Transverse colon (tissue), 4 donors: Measurements from ENCODE around the gene PTMS.

Source experiments
- EP300 ChIP-seq: sonication (generic); formaldehyde crosslinking; IDR thresholded peaks from one replicate; pipeline ENCODE4 v1.6.1; 2017; ENCODE audit warnings: antibody characterized with exemption, low read depth
- POLR2A ChIP-seq: fragments of 450-650 bp; IDR thresholded peaks from one replicate; pipeline ENCODE4 v1.6.1; 2016; ENCODE audit warnings: antibody characterized with exemption, mild to moderate bottlenecking, moderate library complexity
- POLR2AphosphoS5 ChIP-seq, 3 donors: sonication (generic); formaldehyde crosslinking; IDR thresholded peaks; one replicate each; pipeline ENCODE4 v1.6.1; 2016; ENCODE audit warnings: antibody characterized with exemption in 3 of 3
- TF ChIP-seq, protein P1 (sequence below), 5 experiments: fragments of 200-600 bp in 3 of 5; fragments of 450-650 bp in 2 of 5; sonication (generic) in 3 of 5; IDR thresholded peaks; 1 replicate in 2 of 5; 2 replicates in 3 of 5; pipeline ENCODE4 v1.5.1; 2016 to 2017; ENCODE audit warnings: antibody characterized with exemption in 5 of 5, inconsistent platforms in 3 of 5, mild to moderate bottlenecking in 2 of 5, moderate library complexity in 1 of 5

DNA sequence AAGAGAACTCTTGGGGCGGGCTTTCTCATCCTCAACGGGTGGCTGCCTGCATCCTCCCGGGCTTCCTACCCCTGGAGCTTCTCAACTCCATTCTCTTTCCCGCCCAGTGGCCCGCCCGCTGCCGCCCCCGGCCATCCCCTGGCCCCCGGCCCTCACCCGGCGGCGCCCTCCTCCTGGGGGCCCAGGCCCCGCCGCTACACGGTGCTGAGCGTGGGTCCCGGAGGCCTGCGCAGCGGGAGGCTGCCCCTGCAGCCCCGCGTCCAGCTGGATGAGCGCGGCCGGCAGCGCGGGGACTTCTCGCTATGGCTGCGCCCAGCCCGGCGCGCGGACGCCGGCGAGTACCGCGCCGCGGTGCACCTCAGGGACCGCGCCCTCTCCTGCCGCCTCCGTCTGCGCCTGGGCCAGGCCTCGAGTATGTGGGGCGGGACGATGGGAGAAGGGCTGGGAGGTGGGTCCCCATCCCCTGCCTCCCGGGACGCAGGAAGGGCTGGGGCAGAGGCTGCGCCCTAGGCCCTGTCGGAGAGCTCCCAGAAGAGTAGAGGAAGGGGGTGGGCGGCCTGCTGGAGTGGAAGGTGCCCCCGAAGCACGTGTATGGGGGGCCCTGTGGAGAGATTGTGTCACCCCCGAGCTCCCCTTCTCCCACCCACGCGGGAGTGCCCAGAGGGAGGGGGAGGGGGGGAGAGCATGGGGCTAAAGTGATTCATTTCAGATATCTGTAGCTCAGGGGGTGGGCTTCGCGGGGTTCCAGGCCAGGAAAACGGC is 7.6 kb downstream of the PTMS start:
- TF ChIP-seq POLR2A (no peak), POLR2AphosphoS5 (IDR thresholded peaks at IDR 0.05) (no peak), EP300 (no peak)
- TF ChIP-seq, protein P1, sequence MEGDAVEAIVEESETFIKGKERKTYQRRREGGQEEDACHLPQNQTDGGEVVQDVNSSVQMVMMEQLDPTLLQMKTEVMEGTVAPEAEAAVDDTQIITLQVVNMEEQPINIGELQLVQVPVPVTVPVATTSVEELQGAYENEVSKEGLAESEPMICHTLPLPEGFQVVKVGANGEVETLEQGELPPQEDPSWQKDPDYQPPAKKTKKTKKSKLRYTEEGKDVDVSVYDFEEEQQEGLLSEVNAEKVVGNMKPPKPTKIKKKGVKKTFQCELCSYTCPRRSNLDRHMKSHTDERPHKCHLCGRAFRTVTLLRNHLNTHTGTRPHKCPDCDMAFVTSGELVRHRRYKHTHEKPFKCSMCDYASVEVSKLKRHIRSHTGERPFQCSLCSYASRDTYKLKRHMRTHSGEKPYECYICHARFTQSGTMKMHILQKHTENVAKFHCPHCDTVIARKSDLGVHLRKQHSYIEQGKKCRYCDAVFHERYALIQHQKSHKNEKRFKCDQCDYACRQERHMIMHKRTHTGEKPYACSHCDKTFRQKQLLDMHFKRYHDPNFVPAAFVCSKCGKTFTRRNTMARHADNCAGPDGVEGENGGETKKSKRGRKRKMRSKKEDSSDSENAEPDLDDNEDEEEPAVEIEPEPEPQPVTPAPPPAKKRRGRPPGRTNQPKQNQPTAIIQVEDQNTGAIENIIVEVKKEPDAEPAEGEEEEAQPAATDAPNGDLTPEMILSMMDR (IDR thresholded peaks at IDR 0.05), result no peak
